8988T (cell line): Measurements from ENCODE around the gene TUFT1.
A peak's percentile ranks its signal among the peaks of the same experiment; 100 is the strongest.
"Not testable (repeated sequence)": the region's sequence is repeated elsewhere in the genome, so short reads cannot be mapped to it uniquely, and the experiment has no call there.

Source experiments
- DNase-seq: peaks from one replicate; pipeline ENCODE4 v3.0.0; 2011

TUFT1 gene

DNA sequence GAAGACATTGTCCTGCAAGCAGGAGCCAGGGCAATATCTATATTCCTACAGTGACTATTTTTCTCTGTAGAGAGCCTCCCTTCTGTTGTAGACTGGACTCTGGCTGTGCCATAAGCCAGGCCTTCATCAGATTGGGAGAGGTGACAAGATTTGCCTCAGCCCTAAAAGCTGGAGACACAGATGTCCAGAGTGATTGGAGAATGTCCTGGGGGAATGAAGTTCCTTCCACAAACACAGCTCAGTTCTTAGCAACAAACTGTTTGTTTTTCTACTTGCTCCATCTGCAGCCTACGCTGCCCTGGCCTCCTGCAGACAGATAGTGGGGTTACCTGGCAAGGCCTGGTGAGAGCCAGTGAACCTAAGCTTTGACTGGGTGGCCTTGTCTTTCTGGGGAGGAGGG is 41.8 kb downstream of the TUFT1 start:
- DNase-seq, result no peak

DNA sequence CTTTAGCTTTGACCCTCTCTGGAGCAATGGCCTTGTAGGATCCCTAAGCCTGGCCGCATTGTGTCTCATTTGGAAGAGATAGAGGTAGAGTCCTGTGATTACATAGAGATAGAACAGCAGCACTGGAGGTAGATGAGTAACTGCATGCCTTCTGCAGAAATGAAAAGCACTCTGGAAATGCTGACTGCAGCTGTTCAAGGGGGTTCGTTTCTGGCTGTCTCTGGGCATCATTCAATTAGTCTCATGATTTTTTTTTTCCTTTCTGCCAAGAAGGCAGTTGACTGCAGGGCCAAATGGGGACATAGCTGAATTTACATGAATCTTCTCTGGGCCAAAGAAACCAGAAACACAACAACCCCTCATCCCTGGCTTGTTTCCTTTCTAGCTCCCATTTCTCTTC is 43.7 kb downstream of the TUFT1 start:
- no peak for DNase-seq

DNA sequence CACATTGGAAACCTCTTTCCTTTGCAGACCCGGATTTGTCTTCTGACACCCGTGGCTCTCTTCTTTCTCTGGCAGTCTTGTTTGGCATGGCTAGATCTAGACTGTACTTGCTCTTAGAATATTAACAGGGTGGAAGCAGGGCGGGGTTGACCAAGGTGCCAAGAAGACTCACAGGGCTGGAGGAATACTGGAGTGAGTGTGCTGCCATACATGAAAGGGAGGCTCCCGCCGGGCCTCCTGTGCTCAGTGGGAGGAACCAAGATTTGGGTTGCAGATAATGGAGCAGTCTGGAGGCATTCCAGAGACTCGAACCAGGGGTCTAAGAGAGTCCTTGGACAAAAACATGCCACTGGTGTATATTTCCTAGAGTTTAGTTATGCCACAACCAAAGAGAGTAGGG is 44.2 kb downstream of the TUFT1 start:
- no peak for DNase-seq

DNA sequence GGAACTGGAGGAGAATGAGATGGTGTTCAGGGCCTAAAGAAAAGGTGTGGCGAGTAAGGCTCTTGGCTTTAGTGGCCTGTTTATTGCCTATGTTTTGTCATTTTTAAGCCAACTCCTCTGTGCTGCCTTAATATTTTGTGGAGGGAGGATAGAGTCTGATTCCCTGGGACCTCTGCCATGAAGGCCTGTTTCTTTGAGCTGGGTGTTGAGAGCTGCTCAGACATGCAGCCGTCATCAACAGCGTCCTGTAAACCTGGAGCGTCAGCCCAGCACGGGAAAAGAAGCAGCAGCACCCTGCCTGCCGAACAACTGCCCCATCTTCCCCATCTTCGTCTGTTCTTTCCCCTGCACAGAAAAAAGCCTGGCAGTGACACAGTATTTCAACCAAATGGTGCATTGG is 44.7 kb downstream of the TUFT1 start:
- no peak for DNase-seq

DNA sequence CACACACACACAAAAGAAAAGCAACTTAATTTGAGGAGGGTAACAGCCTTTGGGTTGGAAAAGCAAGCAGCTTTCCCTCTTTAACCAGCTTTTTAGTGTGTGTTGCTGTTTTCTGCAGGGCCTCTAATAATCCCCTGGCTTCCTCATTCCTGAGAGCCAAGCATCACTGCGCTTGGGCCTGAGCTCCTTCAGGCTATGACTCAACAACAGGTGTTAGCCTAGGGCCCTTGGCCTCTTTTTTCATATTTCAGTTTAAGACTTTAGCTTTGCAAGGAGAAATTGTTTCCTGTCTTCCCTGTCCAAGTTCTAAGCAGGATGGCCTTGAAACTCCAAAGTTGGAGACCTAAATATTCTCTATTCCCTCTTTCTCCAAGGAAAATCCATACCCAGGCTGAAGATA is 45.5 kb downstream of the TUFT1 start:
- no peak for DNase-seq

DNA sequence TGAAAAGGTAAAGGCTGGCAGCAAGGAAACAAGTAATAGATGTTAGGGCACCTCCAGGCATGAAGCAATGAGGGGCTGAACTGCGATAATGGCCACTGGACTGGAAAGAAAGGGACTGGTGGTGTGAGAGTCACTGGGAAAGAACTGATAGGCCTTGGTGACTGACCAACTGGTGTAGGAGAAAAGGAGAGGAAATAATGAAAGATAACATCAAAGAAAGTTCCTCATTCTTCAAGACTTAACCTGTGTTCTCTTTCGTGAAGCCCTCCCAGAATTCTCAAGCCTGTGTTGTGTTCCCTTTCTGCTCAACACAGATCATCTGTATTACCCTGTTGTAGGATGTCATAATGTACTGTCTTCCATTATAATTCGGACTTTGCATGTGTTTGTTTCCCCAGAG is 50.9 kb downstream of the TUFT1 start:
- no peak for DNase-seq

DNA sequence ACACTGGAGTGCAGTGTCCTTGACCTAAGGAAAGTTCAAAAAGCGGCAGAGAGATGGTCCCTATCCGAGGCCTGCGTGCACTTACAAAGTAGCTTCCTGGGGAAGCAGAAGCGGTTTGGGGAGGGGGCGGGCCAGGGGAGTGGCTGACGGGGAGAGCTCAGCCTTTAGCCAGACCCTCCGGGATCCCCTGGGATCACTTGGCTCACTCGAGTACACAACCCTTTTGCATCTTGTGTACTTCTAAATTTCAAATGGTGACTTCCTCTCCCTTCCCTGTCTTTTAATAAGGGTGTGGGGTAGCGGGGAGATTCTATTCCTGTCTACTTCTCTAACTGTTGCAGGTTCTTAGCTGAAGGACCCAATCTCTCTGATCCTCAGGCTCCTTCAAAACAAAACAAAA is 53.6 kb downstream of the TUFT1 start:
- DNase-seq, result no peak

DNA sequence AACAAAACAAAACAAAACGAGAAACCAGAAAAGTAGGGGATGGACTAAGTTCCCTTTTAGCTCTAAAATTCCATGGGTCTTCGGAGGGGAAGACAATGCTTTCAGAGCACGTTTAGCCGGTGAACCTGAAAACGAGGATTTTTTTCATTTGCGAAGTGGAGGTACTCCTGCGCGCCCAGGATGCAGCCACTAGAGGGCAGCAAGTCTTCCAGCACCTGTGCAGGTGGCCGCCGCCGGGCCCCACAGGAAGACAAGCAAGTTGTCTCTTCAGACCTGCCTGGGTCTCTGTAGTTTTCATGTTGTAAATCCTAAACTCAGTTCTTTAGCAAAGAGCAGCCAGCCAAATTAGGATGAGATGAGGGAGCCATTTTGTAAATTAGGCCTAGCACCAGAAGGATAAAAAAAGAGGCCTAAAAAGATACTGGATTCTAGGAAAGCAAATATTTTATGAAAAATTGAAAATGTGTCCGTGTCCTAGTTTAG is 54.1 kb downstream of the TUFT1 start:
- DNase-seq, result peak; percentile 70

DNA sequence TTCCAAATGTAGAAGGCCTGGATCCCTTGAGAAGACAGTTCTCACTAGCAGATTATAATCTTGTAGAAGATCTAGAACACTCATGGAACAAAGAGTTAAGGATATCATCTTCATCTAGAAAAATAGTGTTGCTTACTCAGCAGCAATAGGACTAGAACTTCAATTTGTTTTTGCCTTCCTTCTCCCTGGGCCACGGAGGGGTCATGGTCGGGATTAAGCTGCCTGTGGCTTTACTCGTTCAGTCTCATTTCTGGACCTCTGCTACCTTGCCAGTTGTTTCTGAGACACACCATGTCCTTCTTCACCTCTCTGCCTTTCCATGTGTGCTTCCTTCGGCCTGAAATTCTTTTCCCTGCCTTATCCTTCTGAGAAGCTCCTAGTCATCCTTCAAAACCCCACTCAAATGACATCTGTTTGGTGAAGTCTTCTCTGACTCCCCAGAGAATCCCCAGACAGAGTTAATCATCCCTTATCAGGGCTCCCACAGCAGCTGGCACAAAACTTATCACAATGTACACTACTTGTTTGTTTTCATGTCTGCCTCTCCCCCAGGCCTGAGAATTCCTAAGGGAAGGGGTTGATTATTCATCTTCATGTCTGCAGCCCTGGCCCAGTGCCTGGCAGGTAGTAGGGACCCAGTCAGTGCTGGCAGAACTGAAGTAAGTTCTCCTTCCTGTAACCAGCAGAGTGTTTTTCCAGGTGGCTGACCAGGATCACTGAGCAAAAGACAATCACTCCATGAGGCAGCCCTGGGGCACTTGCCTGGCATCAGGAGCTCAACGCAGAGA is 56.3 kb downstream of the TUFT1 start:
- no peak for DNase-seq

DNA sequence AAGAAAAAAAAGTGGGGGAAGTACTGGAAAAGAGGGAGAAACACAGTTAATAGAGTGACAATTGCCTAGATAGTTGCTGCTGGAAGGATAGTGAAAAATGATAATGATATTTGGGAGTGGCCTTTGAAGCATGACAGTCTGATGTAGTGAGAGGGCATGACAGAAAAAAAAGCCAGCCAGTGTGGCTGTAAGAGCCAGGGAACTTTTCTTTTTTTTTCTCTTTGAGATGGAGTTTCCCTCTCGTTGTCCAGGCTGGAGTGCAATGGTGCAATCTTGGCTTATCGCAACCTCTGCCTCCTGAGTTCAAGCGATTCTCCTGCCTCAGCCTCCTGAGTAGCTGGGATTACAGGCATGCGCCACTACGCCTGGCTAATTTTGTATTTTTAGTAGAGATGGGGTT is 62.4 kb downstream of the TUFT1 start:
- DNase-seq, result not testable (repeated sequence)

DNA sequence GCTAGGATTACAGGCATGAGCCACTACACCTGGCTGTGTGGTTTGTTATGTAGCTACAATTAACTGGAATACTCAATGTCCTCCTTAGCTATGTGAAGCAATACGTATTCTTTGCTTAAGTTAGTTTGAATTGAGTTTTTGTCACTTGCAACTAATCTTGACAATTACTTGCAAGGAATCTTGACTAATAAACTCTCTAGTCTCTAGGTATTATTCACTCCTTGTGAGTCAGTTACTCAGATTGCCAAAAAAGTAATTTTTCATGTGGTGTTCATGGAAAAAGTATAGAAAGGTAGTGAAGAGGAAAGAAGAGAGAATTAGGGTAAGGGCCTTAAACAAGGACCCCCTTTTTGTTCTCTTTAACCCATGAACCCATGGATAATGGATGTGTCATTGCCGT is 64.2 kb downstream of the TUFT1 start:
- DNase-seq, result no peak

DNA sequence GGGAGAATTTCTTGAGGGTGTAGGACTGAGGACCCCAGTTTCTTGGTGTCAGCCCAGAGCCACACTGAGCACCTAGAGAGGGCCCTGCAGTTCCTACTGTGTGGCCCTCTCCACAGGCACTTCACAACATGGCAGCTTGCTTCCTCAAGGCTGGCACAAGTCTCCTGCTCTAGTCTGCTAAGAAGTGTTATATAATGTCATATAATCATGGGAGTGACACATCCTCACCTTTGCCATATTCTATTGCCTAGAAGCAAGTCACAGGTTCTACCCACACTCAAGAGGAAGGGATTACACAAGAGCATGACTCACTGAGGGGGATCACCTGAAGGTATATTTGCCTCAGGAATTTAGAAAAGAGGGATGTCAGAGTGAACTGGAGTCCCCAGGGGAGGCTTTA is 66.3 kb downstream of the TUFT1 start:
- DNase-seq, result no peak

DNA sequence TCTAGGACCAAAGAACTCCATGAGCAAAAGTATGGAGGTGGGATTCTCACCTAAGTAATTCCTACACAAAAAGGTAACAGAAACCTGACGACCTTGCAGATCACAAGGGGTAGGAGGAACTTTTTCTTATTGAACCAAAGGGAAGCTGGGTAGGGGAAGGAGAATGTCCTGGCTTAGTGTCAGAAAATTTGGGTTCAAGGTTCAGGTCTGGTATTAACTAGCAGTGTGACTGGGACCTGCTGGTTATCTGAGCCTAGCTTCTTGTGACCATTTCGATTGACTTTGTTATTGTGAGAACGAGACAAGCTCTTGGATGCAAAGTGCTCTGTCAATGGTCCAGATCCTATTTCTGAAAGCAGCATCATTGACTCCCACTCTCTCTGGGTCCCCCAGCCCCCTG is 66.7 kb downstream of the TUFT1 start:
- DNase-seq, result no peak

DNA sequence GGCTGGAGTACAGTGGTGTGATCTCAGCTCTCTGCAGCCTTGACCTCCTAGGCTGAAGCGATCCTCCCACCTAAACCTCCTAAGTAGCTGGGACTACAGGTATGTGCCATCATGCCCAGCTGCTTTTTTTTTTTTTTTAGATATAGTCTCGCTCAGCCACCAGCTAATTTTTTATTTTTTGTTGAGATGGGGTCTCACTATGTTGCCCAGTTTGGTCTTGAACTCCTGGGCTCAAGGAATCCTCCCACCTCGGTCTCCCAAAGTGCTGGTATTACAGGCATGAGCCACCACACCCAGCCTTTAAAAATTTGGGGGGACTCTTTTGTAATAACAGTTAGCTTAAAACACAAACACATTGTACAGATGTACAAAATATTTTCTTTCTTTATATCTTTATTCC is 70.0 kb downstream of the TUFT1 start:
- DNase-seq, result no peak

DNA sequence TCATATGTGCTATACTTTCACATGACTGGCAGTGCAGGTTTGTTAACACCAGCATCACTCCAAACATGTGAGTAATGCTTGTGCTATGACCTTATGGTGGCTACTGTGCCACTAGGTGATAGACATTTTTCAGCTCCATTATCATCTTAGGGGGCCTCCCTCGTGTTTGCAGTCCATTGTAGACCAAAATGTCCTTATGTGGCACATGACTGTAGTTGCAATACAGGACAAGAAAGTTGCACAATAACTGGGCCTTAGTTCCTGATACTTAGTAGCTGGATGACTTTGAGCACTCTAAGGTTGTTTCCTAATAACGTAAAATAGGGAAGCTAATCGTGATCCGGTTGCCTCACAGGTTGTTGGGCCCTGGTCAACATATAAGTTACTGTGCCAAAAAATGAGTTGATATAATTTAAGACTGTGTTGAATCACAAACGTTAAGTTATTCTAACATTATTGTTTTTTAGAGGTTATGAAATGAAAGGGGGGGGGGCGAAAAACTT is 71.2 kb downstream of the TUFT1 start:
- no peak for DNase-seq

DNA sequence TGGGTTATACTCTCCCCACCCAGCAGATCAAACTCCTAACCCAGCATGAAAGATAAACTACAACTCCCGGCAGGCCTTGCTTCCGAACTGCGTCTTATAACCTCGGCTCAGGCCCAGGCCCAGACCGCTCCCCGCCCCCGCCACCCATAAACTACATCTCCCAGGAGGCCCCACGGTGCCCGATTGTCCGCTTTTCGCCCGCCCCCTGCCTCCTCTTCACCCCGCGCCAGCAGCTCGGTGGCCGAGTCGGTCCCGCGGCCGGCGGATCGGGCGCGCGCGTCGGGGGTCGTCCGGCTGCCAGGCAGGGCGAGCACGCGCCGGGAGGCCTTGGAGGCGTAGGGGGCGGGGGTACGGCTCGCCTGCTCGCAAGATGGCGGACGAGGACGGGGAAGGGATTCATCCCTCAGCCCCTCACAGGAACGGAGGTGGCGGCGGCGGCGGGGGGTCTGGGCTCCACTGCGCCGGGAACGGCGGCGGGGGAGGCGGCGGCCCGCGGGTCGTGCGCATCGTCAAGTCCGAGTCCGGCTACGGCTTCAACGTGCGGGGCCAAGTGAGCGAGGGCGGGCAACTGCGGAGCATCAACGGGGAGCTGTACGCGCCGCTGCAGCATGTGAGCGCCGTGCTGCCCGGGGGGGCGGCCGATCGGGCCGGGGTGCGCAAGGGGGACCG is 71.9 kb downstream of the TUFT1 start, which contains the start of gene SNX27:
TSS of gene SNX27 (plus strand) at position 219 of the 669 bp plus-strand sequence. CDS start at position 371, 152 bp downstream.
- peak; percentile 71 for DNase-seq

DNA sequence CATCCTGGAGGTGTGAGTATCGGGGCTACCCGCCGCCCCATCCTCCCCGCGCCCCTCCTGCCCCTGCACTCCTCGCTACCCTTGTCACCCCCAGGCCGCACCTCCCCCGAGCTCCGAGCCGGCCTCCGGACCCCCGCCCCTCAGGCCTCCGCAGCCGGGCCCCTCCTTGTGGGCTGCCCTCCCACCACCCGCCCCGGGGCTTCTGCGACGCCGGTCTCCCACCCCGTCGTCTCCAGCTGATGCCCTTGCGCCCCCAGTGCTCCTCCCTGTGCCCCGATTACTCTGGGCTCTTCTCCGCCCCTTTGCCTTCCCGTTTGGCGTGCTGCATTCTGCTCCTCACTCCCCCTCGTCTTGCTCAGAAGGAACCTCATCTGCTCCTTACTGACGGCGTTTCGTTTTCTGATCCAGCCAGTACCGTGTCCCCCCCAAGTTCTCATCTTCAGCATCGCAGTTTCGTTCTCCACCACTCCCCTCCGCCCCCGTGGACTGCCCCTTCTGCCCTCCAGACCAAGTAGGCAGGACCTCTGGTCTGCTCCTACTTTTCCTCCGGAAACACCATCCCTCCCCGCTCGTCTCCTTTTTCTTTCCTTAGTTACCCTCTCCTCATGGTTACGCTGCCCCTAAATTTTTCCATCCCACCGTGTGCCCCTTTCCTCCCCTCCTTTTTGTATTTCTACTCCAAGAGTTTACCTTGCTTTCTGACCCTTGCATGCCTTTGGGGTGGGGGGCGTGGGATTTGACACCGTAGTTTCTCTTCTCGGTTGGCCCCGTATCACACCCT is 72.6 kb downstream of the TUFT1 start:
- DNase-seq, result no peak

DNA sequence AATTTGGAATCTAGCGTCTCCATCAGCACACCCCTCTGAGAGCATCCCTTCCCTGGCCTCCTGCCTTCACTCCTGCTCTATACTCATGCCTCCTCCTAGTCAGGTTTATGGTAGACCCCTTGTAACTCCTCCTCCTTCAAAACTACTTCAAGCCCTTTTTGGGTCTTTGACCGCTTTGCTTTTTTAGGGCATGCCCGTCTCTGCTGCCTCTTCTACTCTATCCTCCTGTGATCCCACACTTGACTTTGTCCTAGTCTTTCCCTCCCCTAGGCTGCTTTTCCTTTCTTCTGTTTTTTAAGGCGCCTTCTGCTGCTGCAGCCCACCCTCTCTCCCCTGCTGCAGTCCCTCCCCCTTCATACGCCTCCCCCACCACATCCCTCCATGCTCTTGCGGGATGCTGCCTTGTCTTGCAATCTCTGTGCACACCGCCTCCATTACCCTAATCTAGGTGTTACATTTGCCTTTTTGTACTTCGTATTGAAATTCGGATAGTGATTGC is 73.2 kb downstream of the TUFT1 start:
- DNase-seq, result no peak

DNA sequence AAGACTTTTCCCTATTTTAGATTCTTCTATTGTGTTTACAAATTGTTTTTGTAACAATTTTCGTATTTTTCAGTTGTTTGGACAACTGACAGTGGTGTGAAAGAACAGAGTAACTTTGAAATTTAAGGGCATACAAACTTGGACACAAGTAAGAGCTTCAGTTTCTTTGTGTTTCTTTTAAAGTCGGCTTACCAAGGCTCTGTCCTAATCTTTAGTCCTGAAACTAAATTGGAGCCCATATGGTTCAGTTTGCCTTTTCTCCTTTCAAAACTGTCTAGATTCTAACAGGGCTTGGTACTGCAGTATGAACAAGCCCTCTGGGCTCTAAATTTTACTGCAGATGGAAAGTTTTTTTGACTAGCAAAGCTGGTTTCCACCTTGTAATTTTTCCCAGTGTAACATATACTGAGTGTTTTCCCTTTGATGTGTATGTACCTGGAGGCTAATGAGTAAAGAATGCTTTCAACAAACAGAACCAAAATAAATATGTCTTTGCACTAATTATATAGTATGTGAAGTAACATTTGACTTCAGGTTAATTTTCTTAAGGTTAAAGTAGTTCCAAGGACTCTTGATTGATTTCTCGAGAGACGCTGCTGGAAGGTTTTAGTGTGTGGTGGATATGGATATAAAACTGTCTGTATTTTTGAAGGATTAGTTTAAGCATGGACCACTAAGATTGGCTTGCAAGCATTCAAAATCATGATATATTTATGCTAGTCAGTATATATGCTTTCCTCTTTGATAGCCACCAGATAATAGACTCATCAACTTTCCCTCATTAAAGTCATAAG is 75.8 kb downstream of the TUFT1 start:
- no peak for DNase-seq

DNA sequence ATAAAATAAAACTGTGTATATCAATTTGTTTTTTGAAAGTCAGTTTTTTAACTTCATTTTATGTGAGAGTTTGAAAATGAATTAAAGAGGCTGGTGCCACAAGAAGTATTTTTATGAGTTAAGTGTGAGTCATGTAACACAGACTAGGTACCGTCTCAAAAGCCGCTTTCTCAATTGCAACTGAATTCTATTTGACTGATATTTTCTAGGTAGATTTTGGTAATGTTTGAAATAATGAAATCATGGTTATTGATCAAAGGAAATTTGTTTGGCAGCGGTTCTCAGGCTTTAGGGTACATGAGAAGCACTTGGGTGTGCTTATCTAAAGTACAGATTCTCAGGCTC is 76.4 kb downstream of the TUFT1 start:
- DNase-seq, result no peak

DNA sequence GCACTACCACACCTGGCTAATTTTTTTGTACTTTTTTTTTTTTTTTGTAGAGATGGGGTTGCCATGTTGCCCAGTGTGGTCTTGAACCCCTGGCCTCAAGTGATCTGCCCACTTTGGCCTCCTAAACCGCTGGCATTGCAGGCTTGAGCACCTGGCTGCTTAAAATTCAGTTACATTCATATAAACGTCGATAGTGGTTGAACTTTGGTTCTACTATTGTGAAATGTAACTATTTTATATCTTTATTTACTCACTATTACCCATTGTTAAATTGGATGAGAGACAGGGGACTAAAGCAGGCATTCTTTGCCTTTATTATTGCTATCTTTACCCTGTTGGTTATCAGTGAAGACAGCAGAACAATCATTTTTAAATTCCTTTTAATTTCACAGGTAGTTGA is 77.9 kb downstream of the TUFT1 start:
- DNase-seq, result no peak

DNA sequence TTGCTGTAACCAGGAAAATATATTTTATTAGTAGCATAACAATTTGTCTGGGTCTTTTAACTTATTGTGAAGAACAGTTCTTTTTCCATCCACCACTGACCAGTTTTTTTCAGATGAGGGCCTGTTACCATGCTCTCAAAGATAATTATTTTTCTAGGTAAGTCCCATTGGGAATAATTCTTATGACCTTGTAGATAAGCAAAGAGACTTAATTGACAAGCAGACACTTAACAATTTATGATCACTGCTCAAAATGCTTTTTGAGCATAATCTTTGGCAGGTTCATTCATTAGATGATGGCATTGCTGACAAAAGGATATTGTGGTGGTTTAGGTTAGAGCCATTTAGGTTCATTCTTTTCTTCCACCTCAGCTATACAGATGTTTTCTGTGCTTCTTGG is 78.4 kb downstream of the TUFT1 start:
- DNase-seq, result no peak

DNA sequence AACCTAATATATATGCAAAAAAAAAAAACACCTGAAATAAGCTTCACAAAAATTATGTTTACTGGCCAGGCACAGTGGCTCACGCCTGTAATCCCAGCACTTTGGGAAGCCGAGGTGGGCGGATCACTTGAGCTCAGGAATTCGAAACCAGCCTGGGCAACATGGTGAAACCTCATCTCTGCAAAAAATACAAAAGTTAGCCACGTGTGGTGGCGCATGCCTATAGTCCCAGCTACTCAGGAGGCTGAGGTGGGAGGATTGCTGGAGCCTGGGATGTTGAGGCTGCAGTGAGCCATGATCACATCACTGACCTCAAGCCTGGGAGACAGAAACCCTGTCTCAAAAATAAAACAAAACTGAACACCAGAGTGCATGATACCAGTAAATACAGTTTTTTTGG is 78.9 kb downstream of the TUFT1 start:
- not testable (repeated sequence) for DNase-seq
